Glutamatergic neuron (in vitro differentiated cells): Measurements from ENCODE around the gene RBBP8NL. TPM values are rescaled to one million over a fixed set of nuclear protein-coding genes. Genes with fewer than 3 reads are reported as not detected.

Source experiments
- DNase-seq: peaks from one replicate; pipeline ENCODE4 v3.0.0; 2022
- H3K27ac Mint-ChIP-seq: one replicate; pipeline ENCODE4 v1.8.0; 2020; ENCODE audit warnings: mild to moderate bottlenecking, mixed read lengths, inconsistent platforms; ENCODE audit not compliant: unreplicated experiment
- H3K27me3 Mint-ChIP-seq: one replicate; pipeline ENCODE4 v1.8.0; 2020; ENCODE audit warnings: mild to moderate bottlenecking, moderate library complexity, mixed read lengths, inconsistent platforms; ENCODE audit not compliant: unreplicated experiment
- H3K36me3 Mint-ChIP-seq: one replicate; pipeline ENCODE4 v1.8.0; 2020; ENCODE audit warnings: mild to moderate bottlenecking, mixed read lengths, inconsistent platforms; ENCODE audit not compliant: unreplicated experiment
- H3K4me1 Mint-ChIP-seq: one replicate; pipeline ENCODE4 v1.8.0; 2020; ENCODE audit warnings: mild to moderate bottlenecking, low read depth, mixed read lengths, inconsistent platforms; ENCODE audit not compliant: unreplicated experiment
- H3K4me3 Mint-ChIP-seq: one replicate; pipeline ENCODE4 v1.8.0; 2020; ENCODE audit warnings: mild to moderate bottlenecking, mixed read lengths, inconsistent platforms; ENCODE audit not compliant: unreplicated experiment
- H3K9me3 Mint-ChIP-seq: one replicate; pipeline ENCODE4 v1.8.0; 2020; ENCODE audit warnings: mild to moderate bottlenecking, moderate library complexity, mixed read lengths, inconsistent platforms; ENCODE audit not compliant: unreplicated experiment
- total RNA-seq: library from RNA; stranded (reverse); fragmentation: NEBNext Ultra II Directional; extraction: Animal tissue kit (Norgen Biotek cat#: 25700); gene quantifications from one replicate; pipeline ENCODE4 v1.2.1, GENCODE V29; 2021; ENCODE audit not compliant: unreplicated experiment
- TF ChIP-seq, protein P1 (sequence below): fragments of 200-600 bp; sonication (generic); IDR thresholded peaks from one replicate; pipeline ENCODE4 v1.5.0; 2021; ENCODE audit not compliant: partially characterized antibody, unreplicated experiment

RBBP8NL gene
- total RNA-seq, 1 donor from 2014 or later = not detected

- Mint-ChIP-seq H3K27ac (no peak overlapping the region), H3K4me1 (peaks cover 21% of the 10 kb centered on the region), H3K4me3 (no peak overlapping the region), H3K27me3 (peaks cover 7% of the 10 kb centered on the region), H3K9me3 (peaks cover 2% of the 10 kb centered on the region), H3K36me3 (no peaks in the 10 kb centered on the region)
- TF ChIP-seq, protein P1, sequence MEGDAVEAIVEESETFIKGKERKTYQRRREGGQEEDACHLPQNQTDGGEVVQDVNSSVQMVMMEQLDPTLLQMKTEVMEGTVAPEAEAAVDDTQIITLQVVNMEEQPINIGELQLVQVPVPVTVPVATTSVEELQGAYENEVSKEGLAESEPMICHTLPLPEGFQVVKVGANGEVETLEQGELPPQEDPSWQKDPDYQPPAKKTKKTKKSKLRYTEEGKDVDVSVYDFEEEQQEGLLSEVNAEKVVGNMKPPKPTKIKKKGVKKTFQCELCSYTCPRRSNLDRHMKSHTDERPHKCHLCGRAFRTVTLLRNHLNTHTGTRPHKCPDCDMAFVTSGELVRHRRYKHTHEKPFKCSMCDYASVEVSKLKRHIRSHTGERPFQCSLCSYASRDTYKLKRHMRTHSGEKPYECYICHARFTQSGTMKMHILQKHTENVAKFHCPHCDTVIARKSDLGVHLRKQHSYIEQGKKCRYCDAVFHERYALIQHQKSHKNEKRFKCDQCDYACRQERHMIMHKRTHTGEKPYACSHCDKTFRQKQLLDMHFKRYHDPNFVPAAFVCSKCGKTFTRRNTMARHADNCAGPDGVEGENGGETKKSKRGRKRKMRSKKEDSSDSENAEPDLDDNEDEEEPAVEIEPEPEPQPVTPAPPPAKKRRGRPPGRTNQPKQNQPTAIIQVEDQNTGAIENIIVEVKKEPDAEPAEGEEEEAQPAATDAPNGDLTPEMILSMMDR = no peak
- no peak for DNase-seq
Observed at GRCh38 chr20:62400021-62400420, 27.3 kb downstream of the RBBP8NL start.

- Mint-ChIP-seq H3K4me1 (peaks cover 17% of the 10 kb centered on the region), H3K36me3 (no peaks in the 10 kb centered on the region), H3K27ac (no peak overlapping the region), H3K27me3 (peaks cover 7% of the 10 kb centered on the region), H3K4me3 (no peak overlapping the region), H3K9me3 (peaks cover 2% of the 10 kb centered on the region)
- no peak for DNase-seq
- TF ChIP-seq, protein P1 = no peak
Observed at GRCh38 chr20:62398120-62398821, 29.1 kb downstream of the RBBP8NL start.

GRCh38 chr20:62396367-62397239 lies 30.7 kb downstream of the RBBP8NL start:
- Mint-ChIP-seq H3K27me3 (peaks cover 12% of the 10 kb centered on the region), H3K36me3 (no peaks in the 10 kb centered on the region), H3K9me3 (peaks cover 2% of the 10 kb centered on the region), H3K4me1 (peaks cover 11% of the 10 kb centered on the region), H3K4me3 (no peak overlapping the region), H3K27ac (no peak overlapping the region)
- TF ChIP-seq, protein P1 = no peak
- no peak for DNase-seq

DNA sequence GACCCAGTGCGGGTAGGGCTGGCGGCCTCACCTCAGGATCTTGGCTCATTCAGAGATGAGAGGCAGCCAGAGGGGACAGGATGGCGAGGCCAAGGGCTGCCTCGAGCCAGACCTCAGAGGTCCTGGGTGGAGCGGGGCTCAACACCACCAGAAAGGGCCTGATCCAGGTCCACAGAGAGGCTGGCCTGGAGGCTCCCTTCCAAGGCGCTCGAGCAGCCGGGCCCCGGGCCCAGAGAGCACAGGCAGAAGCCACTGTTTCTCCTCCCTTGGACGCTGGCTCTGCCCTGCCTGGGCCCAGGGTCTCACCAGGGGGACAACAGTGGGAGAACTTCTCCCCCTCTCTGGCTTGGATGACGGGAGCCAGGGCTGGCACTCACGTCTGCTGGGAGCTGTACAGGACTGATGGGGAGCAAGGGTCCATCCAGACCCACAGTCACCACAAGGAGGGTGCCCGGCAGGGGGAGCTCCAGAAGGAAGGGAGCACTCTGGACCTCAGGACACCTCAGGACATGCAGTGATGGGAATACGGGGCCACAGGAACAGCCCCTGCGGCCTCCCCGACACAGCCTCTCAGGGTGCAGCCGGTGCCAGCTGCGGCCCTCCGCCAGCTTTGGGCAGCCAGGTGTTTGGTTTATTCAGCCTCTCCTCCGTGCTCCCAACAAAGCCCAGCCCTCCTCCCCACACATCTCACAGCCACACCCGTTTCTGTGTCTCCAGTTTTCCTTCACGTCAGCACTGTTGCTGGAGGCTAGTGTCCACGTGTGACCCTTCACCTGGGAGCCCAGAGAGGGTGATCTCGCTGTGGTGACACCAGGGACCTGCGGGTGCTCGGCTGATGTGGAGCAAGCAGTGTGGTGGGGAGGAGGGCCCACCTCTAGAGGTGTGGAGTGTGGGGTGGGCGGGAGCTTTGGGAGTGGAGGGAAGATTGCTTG lies 31.8 kb downstream of the RBBP8NL start:
- no peak for DNase-seq
- Mint-ChIP-seq H3K9me3 (peaks cover 2% of the 10 kb centered on the region), H3K36me3 (no peaks in the 10 kb centered on the region), H3K27ac (no peak overlapping the region), H3K4me3 (no peak overlapping the region), H3K4me1 (peaks cover 3% of the 10 kb centered on the region), H3K27me3 (peaks cover 13% of the 10 kb centered on the region)
- TF ChIP-seq, protein P1 = no peak
